Activated CD4-positive, CD25-positive, alpha-beta regulatory T cell treated with anti-CD3 and anti-CD28 coated beads, Interleukin-2, amount 50 U/mL, for 24 hours (primary cell): ENCODE measurements around the gene MYADML2.

ENCODE experiments used
- ATAC-seq, 2 donors: fragments of 150-1000 bp; cut with Tn5 transposase; one replicate each; pipeline ENCODE4 v1.10.0; 2021; ENCODE audit warnings: mild to moderate bottlenecking in 1 of 2, moderate library complexity in 1 of 2

Gene MYADML2

GRCh38 chr17:81923302-81924260 lies 23.5 kb downstream of the MYADML2 start:
- ATAC-seq = no peak

GRCh38 chr17:81922566-81923301 lies 24.3 kb downstream of the MYADML2 start:
- ATAC-seq = no peak

GRCh38 chr17:81921996-81922565 lies 25.0 kb downstream of the MYADML2 start:
- ATAC-seq = no peak

- no peak for ATAC-seq
Observed at GRCh38 chr17:81921537-81921862, 25.5 kb downstream of the MYADML2 start.

- ATAC-seq = no peak
Observed at GRCh38 chr17:81920612-81921536, 26.2 kb downstream of the MYADML2 start.

GRCh38 chr17:81918832-81919545 lies 28.0 kb downstream of the MYADML2 start:
- ATAC-seq = no peak

GRCh38 chr17:81918333-81918669 lies 28.7 kb downstream of the MYADML2 start:
- peak; percentile 11 to 12 for ATAC-seq

- peak; percentile 81 to 86 for ATAC-seq
Observed at GRCh38 chr17:81917565-81918332, 29.3 kb downstream of the MYADML2 start, which contains the start of gene SIRT7. SIRT7 (minus strand) TSS chr17:81918176; CDS start chr17:81918131, 45 bp downstream.

- ATAC-seq = no peak
Observed at GRCh38 chr17:81916234-81917001, 30.6 kb downstream of the MYADML2 start.

GRCh38 chr17:81915331-81915730 lies 31.7 kb downstream of the MYADML2 start:
- ATAC-seq = no peak

GRCh38 chr17:81914103-81914850 lies 32.8 kb downstream of the MYADML2 start:
- ATAC-seq = no peak

- no peak for ATAC-seq
Observed at GRCh38 chr17:81913394-81914102, 33.5 kb downstream of the MYADML2 start.

GRCh38 chr17:81912441-81913309 lies 34.4 kb downstream of the MYADML2 start:
- ATAC-seq = no peak

GRCh38 chr17:81911969-81912368 lies 35.1 kb downstream of the MYADML2 start:
- ATAC-seq = no peak

GRCh38 chr17:81911277-81911961 lies 35.6 kb downstream of the MYADML2 start, which contains the start of gene PCYT2:
PCYT2 (minus strand) TSS chr17:81911399; CDS start chr17:81911355, 44 bp downstream.
- peak; percentile 92 to 93 for ATAC-seq

GRCh38 chr17:81910840-81911276 lies 36.2 kb downstream of the MYADML2 start:
- peak; percentile 15 to 41 for ATAC-seq
